HG03159 (cell line): Measurements from ENCODE around the gene TRHDE.
A peak's percentile ranks its signal among the peaks of the same experiment; 100 is the strongest.

Experiments used
- ATAC-seq: cut with Tn5 transposase; IDR thresholded peaks from one replicate; pipeline ENCODE4 v1.9.1; 2021; ENCODE audit warnings: mild to moderate bottlenecking, moderate library complexity; ENCODE audit not compliant: unreplicated experiment

The TRHDE gene

GRCh38 chr12:72313806-72314205, 41.6 kb downstream of the TRHDE start:
- ATAC-seq = no peak

GRCh38 chr12:72315858-72316257, 43.7 kb downstream of the TRHDE start:
- ATAC-seq = no peak

GRCh38 chr12:72318341-72318740, 46.2 kb downstream of the TRHDE start:
- no peak for ATAC-seq

GRCh38 chr12:72323881-72324280, 51.7 kb downstream of the TRHDE start:
- no peak for ATAC-seq

- no peak for ATAC-seq
Measured at GRCh38 chr12:72330301-72330700, 58.1 kb downstream of the TRHDE start.

GRCh38 chr12:72330784-72331183, 58.6 kb downstream of the TRHDE start:
- ATAC-seq = no peak

- ATAC-seq = no peak
Measured at GRCh38 chr12:72337382-72337781, 65.2 kb downstream of the TRHDE start.

- no peak for ATAC-seq
Measured at GRCh38 chr12:72337946-72338345, 65.8 kb downstream of the TRHDE start.

- ATAC-seq = no peak
Measured at GRCh38 chr12:72338437-72338836, 66.3 kb downstream of the TRHDE start.

- peak; percentile 97 for ATAC-seq
Measured at GRCh38 chr12:72346363-72346944, 74.3 kb downstream of the TRHDE start.

GRCh38 chr12:72349491-72349890, 77.3 kb downstream of the TRHDE start:
- ATAC-seq = no peak

GRCh38 chr12:72359416-72359815, 87.2 kb downstream of the TRHDE start:
- no peak for ATAC-seq

GRCh38 chr12:72365151-72365550, 93.0 kb downstream of the TRHDE start:
- ATAC-seq = no peak

GRCh38 chr12:72366255-72366654, 94.1 kb downstream of the TRHDE start:
- no peak for ATAC-seq

- ATAC-seq = no peak
Measured at GRCh38 chr12:72368298-72368697, 96.1 kb downstream of the TRHDE start.

GRCh38 chr12:72368719-72369422, 96.7 kb downstream of the TRHDE start:
- ATAC-seq = no peak

GRCh38 chr12:72369423-72369959, 97.3 kb downstream of the TRHDE start:
- no peak for ATAC-seq

- no peak for ATAC-seq
Measured at GRCh38 chr12:72380441-72380840, 108.3 kb downstream of the TRHDE start.

GRCh38 chr12:72388322-72388721, 116.2 kb downstream of the TRHDE start:
- ATAC-seq = no peak

GRCh38 chr12:72390146-72390545, 118.0 kb downstream of the TRHDE start:
- ATAC-seq = no peak

- no peak for ATAC-seq
Measured at GRCh38 chr12:72406111-72406510, 133.9 kb downstream of the TRHDE start.

- no peak for ATAC-seq
Measured at GRCh38 chr12:72432037-72432604, 160.0 kb downstream of the TRHDE start.
